ENCODE data around the gene CCDC9B.

CCDC9B gene

GRCh38 chr15:40285151-40285550, 55.6 kb downstream of the CCDC9B start:
- Histone ChIP-seq H2BK12ac (ENCODE audit: low read length) (peak overlapping the region; percentile 0), H2AFZ (ENCODE audit: insufficient read depth, low read length, poor library complexity) (no peak overlapping the region), H3K4me3 (ENCODE audit: low read depth, low read length) (no peak overlapping the region), H4K12ac (ENCODE audit: low read depth, low read length) (no peak overlapping the region), H3K79me1 (ENCODE audit: low read length) (peaks cover 6% of the 10 kb centered on the region), H3K9me3 (ENCODE audit: insufficient read depth, low read depth, low read length) (peaks cover 2% of the 10 kb centered on the region), H3K9ac (ENCODE audit: low read length) (no peak overlapping the region), H3K4ac (ENCODE audit: low read depth, low read length) (no peak overlapping the region), H3K18ac (ENCODE audit: low read length) (no peak overlapping the region), H3K14ac (ENCODE audit: low read length) (no peak overlapping the region), H2AK5ac (ENCODE audit: low read length) (no peak overlapping the region), H3K4me2 (ENCODE audit: low read length) (peak overlapping the region; percentile 25), H4K8ac (ENCODE audit: low read depth, low read length) (no peak overlapping the region), H3K23ac (ENCODE audit: low read length) (no peak overlapping the region), H2BK120ac (ENCODE audit: insufficient read depth, low read length, poor library complexity) (no peak overlapping the region), H3K4me1 (ENCODE audit: control insufficient read depth in 1 of 2, insufficient read depth in 2 of 2, low read length in 2 of 2) (peaks cover 35 to 44% of the 10 kb centered on the region in 2 experiments), H3K36me3 (ENCODE audit: control insufficient read depth in 1 of 2, insufficient read depth in 2 of 2, low read length in 2 of 2) (no peaks in the 10 kb centered on the region), H4K91ac (ENCODE audit: low read depth, low read length) (no peak overlapping the region), H3K79me2 (ENCODE audit: control insufficient read depth, insufficient read depth, low read length, poor library complexity) (peaks cover 2% of the 10 kb centered on the region), H3K27ac (ENCODE audit: low read depth, low read length) (peak overlapping the region; percentile 75), H2BK5ac (ENCODE audit: low read depth, low read length, poor library complexity) (no peak overlapping the region), H3K27me3 (ENCODE audit: insufficient read depth, low read length) (peaks cover 43% of the 10 kb centered on the region)
- no peak for DNase-seq
- WGBS (ENCODE audit: extremely low coverage, insufficient coverage, insufficient read length) = no CpG with 5 or more reads among the region's 4 CpGs

GRCh38 chr15:40283615-40284300, 57.0 kb downstream of the CCDC9B start:
- H4K8ac ChIP-seq (ENCODE audit: low read depth, low read length) = no peak overlapping the region
- no peak overlapping the region for H3K27ac ChIP-seq (ENCODE audit: low read depth, low read length)
- no peak overlapping the region for H3K9ac ChIP-seq (ENCODE audit: low read length)
- no peak overlapping the region for H3K18ac ChIP-seq (ENCODE audit: low read length)
- peak overlapping the region; percentile 47 for H2BK12ac ChIP-seq (ENCODE audit: low read length)
- no peak overlapping the region for H2BK120ac ChIP-seq (ENCODE audit: insufficient read depth, low read length, poor library complexity)
- DNase-seq = no peak
- H3K4ac ChIP-seq (ENCODE audit: low read depth, low read length) = no peak overlapping the region
- H3K79me1 ChIP-seq (ENCODE audit: low read length) = peaks cover 6% of the 10 kb centered on the region
- peaks cover 44% of the 10 kb centered on the region for H3K27me3 ChIP-seq (ENCODE audit: insufficient read depth, low read length)
- no peak overlapping the region for H2AK5ac ChIP-seq (ENCODE audit: low read length)
- peaks cover 37 to 46% of the 10 kb centered on the region in 2 experiments for H3K4me1 ChIP-seq (ENCODE audit: control insufficient read depth in 1 of 2, insufficient read depth in 2 of 2, low read length in 2 of 2)
- peak overlapping the region; percentile 26 for H3K14ac ChIP-seq (ENCODE audit: low read length)
- H3K4me3 ChIP-seq (ENCODE audit: low read depth, low read length) = no peak overlapping the region
- no peaks in the 10 kb centered on the region for H3K36me3 ChIP-seq (ENCODE audit: control insufficient read depth in 1 of 2, insufficient read depth in 2 of 2, low read length in 2 of 2)
- no peak overlapping the region for H3K23ac ChIP-seq (ENCODE audit: low read length)
- no CpG with 5 or more reads among the region's 33 CpGs for WGBS (ENCODE audit: extremely low coverage, insufficient coverage, insufficient read length)
- no peak overlapping the region for H2BK5ac ChIP-seq (ENCODE audit: low read depth, low read length, poor library complexity)
- H2AFZ ChIP-seq (ENCODE audit: insufficient read depth, low read length, poor library complexity) = no peak overlapping the region
- H3K79me2 ChIP-seq (ENCODE audit: control insufficient read depth, insufficient read depth, low read length, poor library complexity) = peaks cover 2% of the 10 kb centered on the region
- peaks cover 2% of the 10 kb centered on the region for H3K9me3 ChIP-seq (ENCODE audit: insufficient read depth, low read depth, low read length)
- peak overlapping the region; percentile 33 for H4K91ac ChIP-seq (ENCODE audit: low read depth, low read length)
- no peak overlapping the region for H4K12ac ChIP-seq (ENCODE audit: low read depth, low read length)
- H3K4me2 ChIP-seq (ENCODE audit: low read length) = peak overlapping the region; percentile 45

- Histone ChIP-seq H4K91ac (ENCODE audit: low read depth, low read length) (peak within 1 kb of the TSS; percentile 37), H2BK12ac (ENCODE audit: low read length) (peak within 1 kb of the TSS; percentile 47), H3K4me2 (ENCODE audit: low read length) (peak within 1 kb of the TSS; percentile 54), H3K9me3 (ENCODE audit: insufficient read depth, low read depth, low read length) (peaks cover 2% of the 10 kb centered on the region), H4K8ac (ENCODE audit: low read depth, low read length) (peak within 1 kb of the TSS; percentile 39), H2BK120ac (ENCODE audit: insufficient read depth, low read length, poor library complexity) (peak within 1 kb of the TSS; percentile 24), H3K27me3 (ENCODE audit: insufficient read depth, low read length) (peaks cover 44% of the 10 kb centered on the region), H3K79me2 (ENCODE audit: control insufficient read depth, insufficient read depth, low read length, poor library complexity) (peaks cover 2% of the 10 kb centered on the region), H3K23ac (ENCODE audit: low read length) (no peak within 1 kb of the TSS), H3K36me3 (ENCODE audit: control insufficient read depth in 1 of 2, insufficient read depth in 2 of 2, low read length in 2 of 2) (no peaks in the 10 kb centered on the region), H3K4ac (ENCODE audit: low read depth, low read length) (no peak within 1 kb of the TSS), H2AK5ac (ENCODE audit: low read length) (no peak within 1 kb of the TSS), H2BK5ac (ENCODE audit: low read depth, low read length, poor library complexity) (no peak within 1 kb of the TSS), H4K12ac (ENCODE audit: low read depth, low read length) (no peak within 1 kb of the TSS), H2AFZ (ENCODE audit: insufficient read depth, low read length, poor library complexity) (peak within 1 kb of the TSS; percentile 69), H3K14ac (ENCODE audit: low read length) (peak within 1 kb of the TSS; percentile 36), H3K27ac (ENCODE audit: low read depth, low read length) (no peak within 1 kb of the TSS), H3K79me1 (ENCODE audit: low read length) (peaks cover 6% of the 10 kb centered on the region), H3K9ac (ENCODE audit: low read length) (no peak within 1 kb of the TSS), H3K4me1 (ENCODE audit: control insufficient read depth in 1 of 2, insufficient read depth in 2 of 2, low read length in 2 of 2) (peaks cover 37 to 46% of the 10 kb centered on the region in 2 experiments), H3K18ac (ENCODE audit: low read length) (peak within 1 kb of the TSS; percentile 63), H3K4me3 (ENCODE audit: low read depth, low read length) (peak within 1 kb of the TSS; percentile 65)
- DNase-seq = no peak
- WGBS (ENCODE audit: extremely low coverage, insufficient coverage, insufficient read length) = no CpG with 5 or more reads among the region's 76 CpGs
These were observed 57.7 kb downstream of the CCDC9B start, which contains the start of gene ANKRD63 for GRCh38 chr15:40282869-40283614. ANKRD63 (minus strand) TSS chr15:40283064; CDS start chr15:40282586, 478 bp downstream.

GRCh38 chr15:40282147-40282868, 58.4 kb downstream of the CCDC9B start:
- H2AFZ ChIP-seq (ENCODE audit: insufficient read depth, low read length, poor library complexity) = peak overlapping the region; percentile 69
- H3K4me2 ChIP-seq (ENCODE audit: low read length) = peak overlapping the region; percentile 54
- H2BK120ac ChIP-seq (ENCODE audit: insufficient read depth, low read length, poor library complexity) = no peak overlapping the region
- H2AK5ac ChIP-seq (ENCODE audit: low read length) = no peak overlapping the region
- H3K27me3 ChIP-seq (ENCODE audit: insufficient read depth, low read length) = peaks cover 44% of the 10 kb centered on the region
- peaks cover 37 to 46% of the 10 kb centered on the region in 2 experiments for H3K4me1 ChIP-seq (ENCODE audit: control insufficient read depth in 1 of 2, insufficient read depth in 2 of 2, low read length in 2 of 2)
- H3K23ac ChIP-seq (ENCODE audit: low read length) = no peak overlapping the region
- H3K79me2 ChIP-seq (ENCODE audit: control insufficient read depth, insufficient read depth, low read length, poor library complexity) = peaks cover 2% of the 10 kb centered on the region
- peak overlapping the region; percentile 36 for H3K14ac ChIP-seq (ENCODE audit: low read length)
- no peak overlapping the region for H2BK12ac ChIP-seq (ENCODE audit: low read length)
- peaks cover 6% of the 10 kb centered on the region for H3K79me1 ChIP-seq (ENCODE audit: low read length)
- H3K4me3 ChIP-seq (ENCODE audit: low read depth, low read length) = peak overlapping the region; percentile 65
- H4K12ac ChIP-seq (ENCODE audit: low read depth, low read length) = no peak overlapping the region
- DNase-seq = peak; percentile 45 to 71
- no peak overlapping the region for H3K18ac ChIP-seq (ENCODE audit: low read length)
- H3K36me3 ChIP-seq (ENCODE audit: control insufficient read depth in 1 of 2, insufficient read depth in 2 of 2, low read length in 2 of 2) = no peaks in the 10 kb centered on the region
- peaks cover 2% of the 10 kb centered on the region for H3K9me3 ChIP-seq (ENCODE audit: insufficient read depth, low read depth, low read length)
- H3K4ac ChIP-seq (ENCODE audit: low read depth, low read length) = no peak overlapping the region
- H2BK5ac ChIP-seq (ENCODE audit: low read depth, low read length, poor library complexity) = no peak overlapping the region
- peak overlapping the region; percentile 37 for H4K91ac ChIP-seq (ENCODE audit: low read depth, low read length)
- H3K27ac ChIP-seq (ENCODE audit: low read depth, low read length) = no peak overlapping the region
- WGBS (ENCODE audit: extremely low coverage, insufficient coverage, insufficient read length) = no CpG with 5 or more reads among the region's 92 CpGs
- no peak overlapping the region for H3K9ac ChIP-seq (ENCODE audit: low read length)
- peak overlapping the region; percentile 39 for H4K8ac ChIP-seq (ENCODE audit: low read depth, low read length)

Data from trophoblast cell (in vitro differentiated cells and primary cell).